Measurements from ENCODE around the gene DIS3L2.

DIS3L2 gene

GRCh38 chr2:232287316-232287715 is 325.8 kb downstream of the DIS3L2 start:
- TF ChIP-seq, protein P1, sequence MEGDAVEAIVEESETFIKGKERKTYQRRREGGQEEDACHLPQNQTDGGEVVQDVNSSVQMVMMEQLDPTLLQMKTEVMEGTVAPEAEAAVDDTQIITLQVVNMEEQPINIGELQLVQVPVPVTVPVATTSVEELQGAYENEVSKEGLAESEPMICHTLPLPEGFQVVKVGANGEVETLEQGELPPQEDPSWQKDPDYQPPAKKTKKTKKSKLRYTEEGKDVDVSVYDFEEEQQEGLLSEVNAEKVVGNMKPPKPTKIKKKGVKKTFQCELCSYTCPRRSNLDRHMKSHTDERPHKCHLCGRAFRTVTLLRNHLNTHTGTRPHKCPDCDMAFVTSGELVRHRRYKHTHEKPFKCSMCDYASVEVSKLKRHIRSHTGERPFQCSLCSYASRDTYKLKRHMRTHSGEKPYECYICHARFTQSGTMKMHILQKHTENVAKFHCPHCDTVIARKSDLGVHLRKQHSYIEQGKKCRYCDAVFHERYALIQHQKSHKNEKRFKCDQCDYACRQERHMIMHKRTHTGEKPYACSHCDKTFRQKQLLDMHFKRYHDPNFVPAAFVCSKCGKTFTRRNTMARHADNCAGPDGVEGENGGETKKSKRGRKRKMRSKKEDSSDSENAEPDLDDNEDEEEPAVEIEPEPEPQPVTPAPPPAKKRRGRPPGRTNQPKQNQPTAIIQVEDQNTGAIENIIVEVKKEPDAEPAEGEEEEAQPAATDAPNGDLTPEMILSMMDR (IDR thresholded peaks at IDR 0.05) = no peak

- TF ChIP-seq, protein P1 (IDR thresholded peaks at IDR 0.05) = no peak
Observed at GRCh38 chr2:232288489-232289030, 327.0 kb downstream of the DIS3L2 start.

- TF ChIP-seq, protein P1 (IDR thresholded peaks at IDR 0.05) = no peak
Observed at GRCh38 chr2:232290668-232291067, 329.2 kb downstream of the DIS3L2 start.

DNA sequence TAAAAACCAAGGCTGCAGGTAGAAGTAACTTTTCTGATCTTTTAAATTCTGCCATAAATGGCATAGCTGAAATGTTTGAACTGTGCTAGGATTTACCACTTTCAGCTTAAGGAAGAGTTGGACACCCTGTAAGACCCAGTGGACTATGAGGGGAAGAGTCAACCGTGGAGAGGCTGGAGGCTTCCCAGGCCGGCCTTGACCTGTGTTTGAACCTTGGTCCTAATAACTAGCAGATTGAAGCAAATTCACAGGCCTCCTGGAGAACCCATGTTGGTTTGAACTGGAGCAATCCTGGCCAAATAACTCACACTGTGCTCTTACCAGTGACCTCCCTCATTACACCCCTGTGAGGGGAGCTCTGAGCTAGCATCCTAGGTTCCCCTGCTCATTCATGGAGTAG is 329.8 kb downstream of the DIS3L2 start:
- TF ChIP-seq, protein P1 (IDR thresholded peaks at IDR 0.05) = no peak

DNA sequence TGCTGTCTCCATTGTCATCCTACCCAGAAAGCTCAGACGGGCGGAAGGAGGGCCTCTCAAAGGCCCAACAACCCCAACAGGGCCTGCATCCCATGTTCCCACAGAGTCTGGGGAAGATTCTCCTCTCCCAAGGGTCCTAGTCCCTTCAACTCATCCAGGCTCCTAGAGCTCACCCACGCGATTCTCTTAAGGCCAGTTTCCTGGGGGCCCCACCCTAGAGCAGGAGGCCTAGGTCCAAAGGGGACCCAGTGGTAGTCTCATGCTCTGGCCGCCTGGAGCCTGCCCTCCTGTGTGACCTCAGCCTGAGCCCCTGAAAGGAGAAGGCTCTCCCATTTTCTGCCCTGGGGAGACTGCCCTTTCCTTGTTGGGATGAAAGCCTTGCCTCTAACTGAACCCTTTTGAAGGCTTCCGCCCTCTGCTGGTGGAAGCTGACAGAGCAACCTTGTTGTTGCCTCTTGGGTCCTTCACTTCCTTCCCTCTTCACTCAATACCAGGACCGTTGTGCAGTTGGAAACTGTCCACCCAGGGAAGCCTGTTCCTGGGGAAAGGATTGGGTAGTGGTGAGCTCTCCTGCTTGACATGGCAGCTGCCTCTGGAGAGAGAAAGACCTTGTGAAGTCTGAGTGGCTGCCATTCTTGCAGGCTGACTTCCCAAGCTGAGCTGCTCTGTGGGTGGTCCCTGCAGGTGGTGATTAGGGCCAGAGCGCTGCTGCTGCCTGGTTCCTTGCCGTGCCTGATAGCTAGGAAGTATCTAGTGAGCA is 331.1 kb downstream of the DIS3L2 start:
- TF ChIP-seq, protein P1 (IDR thresholded peaks at IDR 0.05) = peak; percentile 70

DNA sequence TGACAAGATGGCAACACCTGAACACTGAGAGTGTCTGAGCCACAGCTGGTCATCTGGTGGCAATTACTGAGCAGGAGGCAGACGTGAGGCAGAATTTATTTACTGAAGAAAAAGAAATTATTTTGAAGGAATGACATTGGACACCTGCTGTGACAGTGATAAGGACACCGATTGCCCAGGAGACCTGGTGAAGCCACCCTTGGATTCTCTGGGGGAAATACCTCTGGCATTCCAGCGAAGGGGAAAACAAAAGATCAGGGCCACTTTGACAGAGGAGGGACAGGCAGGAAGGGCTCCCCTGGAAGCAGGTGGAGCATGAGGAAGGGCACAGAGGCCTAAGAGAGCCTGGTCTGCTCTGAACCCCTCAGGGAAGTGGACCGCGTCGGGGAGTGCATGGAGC is 331.7 kb downstream of the DIS3L2 start:
- TF ChIP-seq, protein P1 (IDR thresholded peaks at IDR 0.05) = no peak

DNA sequence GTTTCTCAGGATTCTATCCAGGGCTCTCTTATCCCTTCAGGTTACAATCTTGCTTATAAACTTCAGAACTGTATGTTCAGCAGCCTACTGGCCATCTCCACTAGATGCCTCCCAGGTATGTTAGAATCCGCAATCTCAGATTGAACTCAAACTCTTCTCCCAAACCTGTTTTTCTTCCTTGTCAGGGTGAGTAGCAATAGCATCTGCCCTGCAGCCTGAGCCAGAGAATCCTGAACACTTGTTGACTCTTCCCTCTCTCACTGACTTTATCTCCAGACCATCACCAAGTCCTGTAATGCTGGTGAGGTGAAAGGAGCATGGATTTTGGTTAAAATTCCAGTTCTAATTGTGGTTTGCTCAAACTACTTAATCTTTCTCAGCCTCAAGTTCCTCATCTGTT is 334.5 kb downstream of the DIS3L2 start:
- TF ChIP-seq, protein P1 (IDR thresholded peaks at IDR 0.05) = no peak
